ENCODE measurements around the gene C3orf22. TPM values are rescaled to one million over a fixed set of nuclear protein-coding genes. Genes with fewer than 3 reads are reported as not detected.

The C3orf22 gene
- total RNA-seq, 1 experiment from 2014 or later: not detected

DNA sequence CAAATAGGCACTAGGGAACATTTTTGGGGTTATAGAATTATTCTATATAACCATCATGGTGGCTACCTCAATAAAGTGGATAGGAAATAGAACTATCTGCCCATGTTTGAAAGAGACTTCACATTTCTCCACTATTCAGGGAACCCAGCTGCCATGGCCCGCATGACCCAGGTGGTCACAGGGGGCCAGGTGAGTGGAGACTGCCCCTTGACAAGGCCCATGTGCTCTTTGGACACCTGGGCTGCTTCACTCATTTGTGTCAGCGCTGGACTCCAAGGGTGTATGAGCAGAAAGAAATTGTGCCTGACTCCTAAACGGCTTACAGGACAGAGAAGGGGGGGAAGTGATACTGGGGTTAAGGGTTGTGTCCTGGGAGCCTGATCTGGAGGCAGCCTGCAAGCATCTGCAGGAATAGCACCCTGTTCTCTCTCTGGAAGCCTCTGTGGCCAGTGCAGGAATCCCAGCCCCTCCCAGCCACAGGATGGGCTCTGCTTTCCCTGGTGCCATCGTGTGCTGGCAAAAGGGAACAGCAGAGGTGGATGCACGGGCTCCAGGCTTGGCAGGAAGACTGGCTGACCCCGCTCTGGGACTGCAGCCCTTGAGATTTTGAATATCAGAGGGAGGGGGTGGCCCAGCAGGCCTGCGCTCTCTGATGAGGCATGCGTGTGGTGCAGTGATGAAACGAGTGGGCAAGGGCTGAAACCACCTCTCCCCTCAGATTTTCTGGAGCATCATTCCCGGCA lies 9.1 kb upstream of the C3orf22 start:
- no peak for DNase-seq
- Histone ChIP-seq H3K36me3 (no peaks in the 10 kb centered on the region), H3K4me3 (no peak overlapping the region), H3K27me3 (no peaks in the 10 kb centered on the region; the same call in 1 of the 2 replicates), H3K9me3 (peaks cover 2% of the 10 kb centered on the region)

DNA sequence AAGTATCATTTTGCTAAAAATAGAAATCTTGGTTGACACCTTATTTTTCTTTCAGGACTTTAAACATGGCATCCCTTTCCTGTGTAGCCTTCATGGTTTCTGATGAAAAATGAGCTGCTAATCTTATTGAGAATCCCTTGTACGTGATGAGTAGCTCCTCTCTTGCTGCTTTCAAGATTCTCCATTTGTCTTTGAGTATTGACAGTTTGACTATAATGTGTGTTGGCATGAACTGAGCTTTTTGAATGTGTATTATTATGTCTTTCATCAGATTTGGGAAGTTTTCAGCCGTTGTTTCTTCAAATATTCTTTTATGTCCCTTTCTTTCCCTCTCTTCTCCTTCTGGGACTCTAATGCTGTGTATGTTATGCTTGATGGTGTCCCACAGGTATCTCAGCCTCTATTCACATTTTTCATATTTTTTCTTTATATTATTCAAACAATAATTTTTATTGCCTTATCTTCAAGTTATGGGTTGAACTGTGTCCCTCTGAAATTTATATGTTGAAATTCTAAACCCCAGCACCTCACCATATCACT lies 4.1 kb upstream of the C3orf22 start:
- no peaks in the 10 kb centered on the region for H3K36me3 ChIP-seq
- DNase-seq: no peak
- H3K4me3 ChIP-seq: no peak overlapping the region
- peaks cover 7% of the 10 kb centered on the region for H3K27me3 ChIP-seq
- peaks cover 15% of the 10 kb centered on the region for H3K9me3 ChIP-seq

GRCh38 chr3:126557761-126558160 lies 971 bp downstream of the C3orf22 start:
- no peaks in the 10 kb centered on the region for H3K36me3 ChIP-seq
- no peak overlapping the region for H3K4me3 ChIP-seq
- peaks cover 7% of the 10 kb centered on the region for H3K27me3 ChIP-seq
- peaks cover 12% of the 10 kb centered on the region for H3K9me3 ChIP-seq
- DNase-seq: peak; percentile 38

DNA sequence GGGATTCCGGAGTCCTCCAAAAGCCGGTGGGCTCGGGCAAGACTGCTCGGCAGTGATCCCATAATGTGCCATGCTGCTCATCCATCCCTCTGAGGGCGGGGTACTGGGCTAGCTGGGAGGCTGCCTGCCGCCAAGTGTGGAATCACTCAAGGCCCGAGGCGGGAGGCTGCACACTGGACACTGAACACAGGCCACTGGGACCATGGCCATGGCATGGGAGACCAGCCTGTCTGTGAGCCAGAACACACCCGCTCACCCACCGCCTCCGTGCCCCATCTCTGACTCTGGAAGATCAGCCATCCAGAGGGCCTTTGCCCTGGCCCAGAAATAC lies 1.4 kb downstream of the C3orf22 start:
- peaks cover 8% of the 10 kb centered on the region for H3K9me3 ChIP-seq
- DNase-seq: no peak
- peaks cover 5% of the 10 kb centered on the region for H3K27me3 ChIP-seq
- no peak overlapping the region for H3K4me3 ChIP-seq
- no peaks in the 10 kb centered on the region for H3K36me3 ChIP-seq

- no peak for DNase-seq
- Histone ChIP-seq H3K27me3 (peaks cover 2% of the 10 kb centered on the region; the same call in 1 of the 2 replicates), H3K36me3 (no peaks in the 10 kb centered on the region), H3K4me3 (no peak overlapping the region), H3K9me3 (peaks cover 3% of the 10 kb centered on the region)
These were observed 1.9 kb downstream of the C3orf22 start for GRCh38 chr3:126556637-126557414.

DNA sequence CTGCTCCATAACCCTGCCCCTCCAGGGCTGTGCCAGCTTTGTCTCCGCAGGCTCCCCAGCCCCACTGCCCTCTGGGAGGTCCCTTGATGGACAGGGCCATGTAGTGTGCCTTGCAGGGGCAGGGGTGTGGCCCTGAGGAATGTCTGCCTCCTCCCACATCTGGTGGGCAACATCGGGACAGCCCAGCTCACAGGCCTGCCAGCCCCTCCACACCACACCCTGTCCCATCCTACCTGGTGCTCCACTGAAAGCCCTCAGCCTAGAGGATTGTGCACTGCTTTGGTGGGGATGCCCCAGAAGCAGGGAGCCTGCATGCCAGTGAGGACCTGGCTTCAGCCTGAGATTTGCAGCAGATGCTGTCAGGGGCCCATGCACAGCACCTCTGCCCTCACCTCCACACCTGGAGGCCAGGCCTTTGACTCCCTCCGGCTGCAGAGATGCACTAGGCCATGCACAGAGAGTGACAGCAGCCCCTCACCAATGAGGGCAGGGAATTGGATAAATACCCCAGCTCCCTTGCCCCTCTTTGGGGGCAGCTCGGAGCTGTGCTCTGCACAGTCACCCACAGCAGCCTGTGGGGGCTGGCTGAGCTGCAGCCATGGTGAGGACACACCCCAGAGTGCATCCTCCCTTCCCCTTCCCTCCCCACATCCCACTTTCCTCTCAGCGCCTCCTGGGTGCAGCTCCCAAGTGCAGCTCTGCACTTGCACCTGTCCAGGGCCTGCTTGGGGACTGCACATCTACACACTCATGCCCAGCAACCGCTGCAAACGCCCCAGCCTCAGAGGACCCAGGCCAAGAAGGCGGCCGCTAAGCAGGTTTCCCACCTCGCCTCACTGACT lies 2.7 kb downstream of the C3orf22 start:
- Histone ChIP-seq H3K9me3 (no peaks in the 10 kb centered on the region), H3K36me3 (no peaks in the 10 kb centered on the region), H3K4me3 (no peak overlapping the region), H3K27me3 (no peaks in the 10 kb centered on the region)
- DNase-seq: no peak

- Histone ChIP-seq H3K27me3 (no peaks in the 10 kb centered on the region), H3K9me3 (no peaks in the 10 kb centered on the region), H3K4me3 (no peak overlapping the region), H3K36me3 (no peaks in the 10 kb centered on the region)
- DNase-seq: no peak
These were observed 3.9 kb downstream of the C3orf22 start for GRCh38 chr3:126554560-126555525.

DNA sequence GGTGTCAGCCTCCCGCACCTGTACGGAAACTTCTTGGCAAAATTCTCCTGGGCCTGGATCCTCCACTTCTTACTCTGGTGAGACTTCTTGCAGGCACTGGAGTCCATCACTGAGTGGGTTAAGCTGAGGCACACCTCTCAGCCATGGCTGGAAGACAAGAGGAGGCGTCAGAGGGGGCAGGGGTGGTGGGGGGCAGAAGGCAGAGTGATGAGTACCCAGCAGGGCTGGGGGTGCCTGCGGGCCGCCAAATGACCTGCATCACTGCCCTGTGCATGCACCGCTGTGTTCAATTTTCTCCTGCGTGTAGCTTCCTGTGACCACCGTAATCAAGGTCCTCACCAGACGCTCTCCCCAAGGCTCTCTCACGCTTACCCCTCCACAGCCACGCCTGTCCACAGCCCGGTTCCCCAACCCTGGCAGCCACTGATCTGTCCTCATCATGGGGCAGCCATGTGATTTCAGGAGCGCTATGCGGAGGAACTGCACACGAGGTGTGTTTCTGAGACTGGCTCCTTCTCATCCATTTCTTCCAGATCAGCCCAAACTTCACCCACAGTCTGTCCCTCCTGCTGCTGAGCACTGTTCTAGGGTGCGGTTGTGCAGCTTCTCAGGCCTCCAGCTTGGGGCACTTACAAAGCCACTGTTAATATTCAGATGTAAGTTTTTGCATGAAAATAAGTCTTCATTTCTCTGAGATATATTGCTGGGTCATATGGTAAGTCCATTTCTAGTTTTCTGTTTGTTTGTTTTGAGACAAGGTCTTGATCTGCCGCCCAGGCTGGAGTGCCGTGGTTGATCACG lies 5.2 kb downstream of the C3orf22 start:
- Histone ChIP-seq H3K4me3 (no peak overlapping the region), H3K27me3 (no peaks in the 10 kb centered on the region), H3K36me3 (no peaks in the 10 kb centered on the region), H3K9me3 (no peaks in the 10 kb centered on the region)
- no peak for DNase-seq

DNA sequence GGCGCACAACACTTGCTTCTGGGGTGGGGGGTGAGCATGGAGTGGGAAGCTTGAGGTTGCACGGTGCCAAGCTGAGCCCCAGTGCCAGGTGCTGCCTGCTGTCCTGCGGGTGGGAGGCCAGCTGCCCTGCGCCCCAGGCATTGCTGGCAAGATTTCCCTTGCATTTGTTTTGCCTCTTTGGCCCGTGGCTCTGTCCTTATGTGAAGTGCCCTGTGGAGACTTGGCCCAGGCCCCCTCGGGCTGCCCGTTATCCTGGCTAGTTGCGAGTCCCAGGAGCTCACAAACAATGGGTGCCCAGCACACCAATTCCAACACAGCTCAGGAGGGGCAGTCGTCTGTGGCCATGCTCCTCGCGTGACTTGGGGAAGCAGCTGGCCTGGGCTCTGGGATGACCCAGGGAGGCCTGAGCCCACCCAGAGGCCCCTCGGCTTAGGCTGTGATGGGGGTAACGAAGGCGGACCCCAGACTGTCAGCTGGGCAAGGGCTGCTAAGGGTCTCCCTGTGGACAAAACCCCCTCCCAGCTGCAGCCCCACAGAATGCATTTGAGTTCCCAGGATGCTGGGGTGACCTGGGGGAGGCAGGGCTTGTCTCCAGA lies 5.9 kb downstream of the C3orf22 start:
- peak; percentile 31 for DNase-seq
- Histone ChIP-seq H3K36me3 (no peaks in the 10 kb centered on the region), H3K9me3 (no peaks in the 10 kb centered on the region), H3K4me3 (no peak overlapping the region), H3K27me3 (no peaks in the 10 kb centered on the region)

GRCh38 chr3:126551839-126552687 lies 6.7 kb downstream of the C3orf22 start:
- H3K27me3 ChIP-seq: no peaks in the 10 kb centered on the region
- no peaks in the 10 kb centered on the region for H3K9me3 ChIP-seq
- H3K36me3 ChIP-seq: no peaks in the 10 kb centered on the region
- no peak for DNase-seq
- no peak overlapping the region for H3K4me3 ChIP-seq

DNA sequence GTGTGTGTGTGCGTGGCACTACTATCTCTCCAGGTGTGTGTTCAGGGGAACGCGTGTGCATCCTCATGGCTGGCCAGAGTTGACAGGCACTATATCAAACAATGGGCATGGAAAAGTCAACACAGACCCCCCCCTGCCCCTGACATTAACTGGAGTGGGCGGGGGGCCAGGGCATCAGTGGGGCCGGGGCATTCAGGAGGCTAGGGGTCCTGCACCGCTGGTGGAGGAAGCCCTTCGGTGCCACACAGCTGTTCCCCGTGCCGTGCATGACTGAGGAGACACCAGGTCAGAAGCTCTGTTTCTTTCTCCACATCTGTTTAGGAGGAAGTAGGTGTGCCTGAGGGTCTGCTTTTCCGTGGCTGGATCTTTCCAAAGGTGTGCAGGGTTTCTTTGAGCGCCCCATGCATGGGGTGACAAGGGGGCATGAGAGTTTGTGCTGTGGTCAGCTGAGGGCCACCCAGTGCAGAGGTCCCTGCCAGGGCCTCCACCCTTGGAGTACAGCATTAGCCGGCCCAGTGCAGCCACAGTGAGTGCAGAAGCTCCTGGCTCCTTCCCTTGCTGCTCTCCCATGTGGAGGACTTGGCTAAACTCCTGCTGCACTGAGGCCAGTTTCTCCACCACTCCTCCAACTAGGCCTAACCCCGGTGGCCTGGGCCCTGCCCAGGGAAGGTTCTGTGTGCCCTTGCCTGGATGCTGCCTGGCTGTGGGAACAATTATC lies 7.5 kb downstream of the C3orf22 start:
- H3K4me3 ChIP-seq: no peak overlapping the region
- no peaks in the 10 kb centered on the region for H3K27me3 ChIP-seq
- H3K36me3 ChIP-seq: no peaks in the 10 kb centered on the region
- DNase-seq: peak; percentile 43
- H3K9me3 ChIP-seq: no peaks in the 10 kb centered on the region

DNA sequence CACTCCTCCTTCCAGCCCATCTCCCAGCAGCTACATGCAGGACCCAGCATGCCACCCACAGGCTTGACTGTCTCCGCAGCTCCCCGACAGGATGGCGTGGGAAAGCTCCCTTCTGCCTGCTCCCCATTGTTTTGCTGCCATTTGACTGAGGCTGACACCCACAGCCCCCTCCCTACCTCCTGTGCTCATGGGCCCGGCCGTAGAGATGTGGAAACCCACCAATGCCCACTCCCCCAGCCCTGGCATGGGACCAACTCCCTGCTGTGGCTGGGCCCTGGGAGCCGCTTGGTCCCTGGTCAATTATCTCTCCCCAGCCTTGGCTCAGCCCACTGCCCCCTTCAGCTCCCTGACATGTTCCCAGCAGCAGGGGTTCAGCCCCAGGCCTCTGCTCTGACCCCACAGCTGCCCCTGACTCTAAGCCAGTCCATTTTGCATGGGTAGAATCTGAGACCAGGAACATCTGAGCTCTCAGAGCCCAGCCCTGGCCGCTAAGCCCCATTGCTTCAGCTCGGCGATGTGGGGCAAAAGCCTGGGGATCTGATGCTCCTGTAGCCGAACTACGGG lies 8.2 kb downstream of the C3orf22 start:
- no peak for DNase-seq
- H3K27me3 ChIP-seq: no peaks in the 10 kb centered on the region
- no peak overlapping the region for H3K4me3 ChIP-seq
- no peaks in the 10 kb centered on the region for H3K9me3 ChIP-seq
- H3K36me3 ChIP-seq: no peaks in the 10 kb centered on the region

DNA sequence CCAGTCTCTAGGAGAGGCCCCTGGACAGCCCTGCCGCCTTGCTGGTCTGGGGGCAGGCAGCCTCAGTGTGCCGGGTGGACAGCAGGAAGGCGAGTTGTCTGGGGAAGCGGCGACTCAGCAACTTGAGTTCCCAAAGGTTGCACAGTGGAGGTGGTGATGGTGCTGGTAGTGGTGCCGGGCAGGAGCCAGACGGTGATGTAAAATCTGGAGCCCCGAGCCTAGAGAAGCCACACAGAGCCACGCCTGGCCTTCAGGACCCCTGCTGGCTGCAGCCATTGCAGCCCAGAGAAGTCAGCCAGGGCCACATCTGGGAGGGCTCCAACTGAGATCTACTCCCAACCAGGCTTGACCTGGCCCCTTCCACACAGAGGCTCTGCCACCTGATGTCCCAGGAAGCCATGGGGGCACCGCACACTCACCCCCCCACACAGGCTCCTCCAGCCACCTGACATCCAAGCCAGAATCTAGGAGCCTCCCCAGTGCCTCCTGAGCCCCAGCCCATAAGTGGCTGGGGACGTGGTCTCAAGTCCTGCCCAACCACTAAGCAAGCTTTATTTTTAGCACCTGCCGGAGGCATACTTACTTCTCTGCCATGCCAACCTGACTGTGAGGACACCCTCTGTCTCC lies 8.8 kb downstream of the C3orf22 start:
- Histone ChIP-seq H3K4me3 (no peak overlapping the region), H3K9me3 (no peaks in the 10 kb centered on the region), H3K36me3 (no peaks in the 10 kb centered on the region), H3K27me3 (no peaks in the 10 kb centered on the region)
- no peak for DNase-seq

Data from MG63 (cell line).